ENCODE results near the gene SLC36A4.
"Not testable (repeated sequence)": the region's sequence is repeated elsewhere in the genome, so short reads cannot be mapped to it uniquely, and the experiment has no call there.

SLC36A4 gene

DNA sequence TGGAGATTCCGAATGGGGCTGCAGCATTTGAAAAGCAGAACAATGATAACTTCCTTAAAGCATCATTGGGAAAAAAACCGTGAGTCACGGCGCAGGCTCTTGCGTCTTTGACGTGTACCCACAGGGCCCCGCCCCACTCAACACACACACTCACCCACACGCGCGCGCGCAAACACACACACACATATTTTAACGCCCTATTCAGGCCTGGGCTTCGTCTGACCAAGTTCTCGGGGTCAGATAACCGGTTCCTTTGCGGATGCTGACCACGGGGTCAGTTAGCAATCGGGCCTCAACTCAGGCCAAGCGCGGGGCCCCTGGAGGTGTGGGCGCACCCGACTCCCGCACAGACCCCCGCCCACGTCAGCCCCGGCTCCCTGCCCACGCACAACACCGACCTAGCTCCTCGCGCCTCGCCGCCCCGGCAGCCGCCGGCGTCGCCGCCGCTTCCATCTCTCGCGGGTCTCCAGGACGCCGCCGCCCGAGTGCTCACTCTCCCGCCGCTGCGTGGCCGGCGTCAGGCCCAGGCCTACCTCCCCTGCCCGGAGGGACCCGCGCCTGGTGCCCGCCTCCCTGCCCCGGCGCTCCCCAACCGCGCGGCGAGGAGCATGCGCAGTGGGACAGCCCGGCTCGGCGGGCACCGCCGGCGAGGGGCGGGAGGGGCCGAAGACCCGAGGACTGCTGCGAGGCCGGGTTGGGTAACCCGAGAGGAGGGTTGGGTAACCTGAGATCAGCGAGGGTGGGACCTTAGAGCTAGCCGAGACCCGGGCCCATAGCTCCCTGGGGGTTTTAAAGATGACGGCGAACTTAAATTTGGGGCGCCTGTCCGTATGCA is at the start of gene SLC36A4:
Gene SLC36A4 (minus strand): TSS at position 612 of the 835 bp plus-strand sequence. CDS start 159 bp downstream, at position 453.
- DNase-seq: peak; percentile 86

DNA sequence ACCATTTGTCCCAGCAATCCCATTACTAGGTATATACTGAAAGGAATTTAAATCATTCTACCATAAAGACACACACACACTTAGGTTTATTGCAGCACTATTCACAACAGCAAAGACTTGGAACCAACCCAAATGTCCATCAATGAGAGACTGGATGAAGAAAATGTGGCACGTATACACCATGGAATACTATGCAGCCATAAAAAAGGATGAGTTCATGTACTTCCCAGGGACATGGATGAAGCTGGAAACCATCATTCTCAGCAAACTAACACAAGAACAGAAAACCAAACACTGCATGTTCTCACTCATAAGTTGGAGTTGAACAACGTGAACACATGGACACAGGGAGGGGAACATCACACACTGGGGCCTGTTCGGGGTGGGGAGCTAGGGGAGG is 49.0 kb upstream of the SLC36A4 start:
- DNase-seq: not testable (repeated sequence)

DNA sequence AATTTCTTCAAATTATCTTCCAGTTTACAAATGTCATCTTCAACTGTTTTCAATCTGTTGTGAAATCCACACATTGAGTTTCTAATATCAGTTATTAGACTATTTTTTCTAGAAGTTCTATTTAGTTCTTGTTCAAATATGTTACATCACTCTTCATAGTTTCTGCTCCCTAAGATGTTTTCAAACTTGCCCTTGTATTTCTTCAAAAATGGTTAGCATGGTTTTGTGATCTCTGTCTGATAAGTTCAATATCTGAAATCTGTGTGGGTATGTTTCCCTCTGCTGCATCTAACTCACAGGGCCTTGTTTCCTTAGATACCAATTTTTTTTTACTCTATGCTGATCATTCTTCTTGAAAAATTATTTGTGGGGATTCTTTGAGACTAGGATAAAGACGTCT is 46.2 kb upstream of the SLC36A4 start:
- no peak for DNase-seq

DNA sequence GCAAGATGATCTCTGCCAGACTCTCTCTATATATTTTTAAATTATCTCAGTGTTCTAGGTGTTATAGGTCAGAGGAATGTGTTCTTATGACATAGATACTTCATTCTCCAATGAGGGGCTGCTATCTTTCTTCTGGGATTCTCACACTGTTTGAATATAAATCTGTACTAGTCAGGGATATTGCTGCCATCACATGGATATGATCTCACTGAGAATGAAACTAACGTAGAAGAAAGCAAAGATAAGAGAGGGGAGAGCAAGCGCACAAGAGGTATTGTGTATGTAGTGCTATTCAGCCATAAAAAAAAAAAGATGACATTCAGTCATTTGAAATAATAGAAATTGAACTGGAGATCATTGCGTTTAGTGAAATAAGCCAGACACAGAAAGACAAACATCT is 42.2 kb upstream of the SLC36A4 start:
- DNase-seq: no peak

DNA sequence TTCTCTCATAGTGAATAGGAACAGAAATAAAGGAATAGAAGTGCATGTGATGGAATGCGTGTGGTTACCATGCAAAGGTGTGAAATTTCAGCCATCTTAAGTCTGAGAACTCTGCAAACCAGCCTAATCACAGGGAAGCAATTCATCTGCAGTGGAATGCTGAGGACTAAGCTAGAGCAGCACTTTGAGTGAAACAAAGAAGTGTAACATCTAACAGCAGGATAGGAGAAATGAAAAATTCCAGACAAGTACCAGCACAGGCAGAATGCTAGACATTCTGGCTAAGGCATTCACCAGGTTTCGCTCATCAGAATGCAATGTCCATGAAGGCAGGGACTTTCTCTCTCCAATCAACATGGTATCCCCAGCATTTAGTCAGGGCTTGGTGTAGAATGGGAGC is 41.2 kb upstream of the SLC36A4 start:
- no peak for DNase-seq

DNA sequence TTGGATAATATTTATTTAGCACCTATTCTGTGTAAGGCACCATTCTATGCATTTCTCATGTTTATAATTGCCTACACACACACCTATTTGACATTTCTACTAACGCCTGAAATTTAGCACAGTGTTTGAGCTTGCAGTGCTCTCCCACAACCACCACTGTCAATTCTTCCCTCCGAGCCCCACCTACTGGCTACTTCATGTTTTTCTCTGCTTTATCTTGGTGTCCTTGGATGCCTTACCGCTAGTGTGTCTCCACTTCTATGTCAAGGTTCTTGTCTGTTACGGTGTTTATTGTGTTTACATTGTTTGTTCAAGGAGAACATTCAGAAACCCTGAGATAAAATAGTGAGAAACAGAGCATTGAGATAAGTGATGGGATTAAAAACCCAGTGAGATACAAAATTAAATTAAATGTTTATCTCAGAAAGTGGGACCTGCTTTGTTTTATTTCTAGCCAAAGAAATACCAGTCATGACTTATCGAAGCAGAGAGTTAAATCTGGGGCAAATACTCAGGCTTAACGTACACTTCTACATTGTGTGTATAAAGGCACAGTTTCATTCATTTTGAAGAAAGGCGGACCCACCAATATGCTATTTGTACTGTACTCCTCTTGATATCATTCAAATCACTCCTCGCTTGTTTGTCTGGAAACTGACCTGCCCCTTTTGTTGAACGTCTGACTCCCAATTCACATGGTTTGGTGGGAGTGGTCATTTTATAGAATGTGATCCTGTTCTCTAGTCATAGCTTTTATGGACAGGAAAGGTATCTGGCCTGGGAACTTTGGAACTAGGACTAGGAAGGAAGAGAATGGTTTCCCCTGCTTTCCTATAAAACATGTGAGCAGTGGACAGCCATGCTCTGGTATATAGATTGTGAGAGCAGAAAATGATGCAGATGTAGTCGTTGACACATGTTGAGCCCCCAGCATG is 39.2 kb upstream of the SLC36A4 start:
- DNase-seq: no peak

DNA sequence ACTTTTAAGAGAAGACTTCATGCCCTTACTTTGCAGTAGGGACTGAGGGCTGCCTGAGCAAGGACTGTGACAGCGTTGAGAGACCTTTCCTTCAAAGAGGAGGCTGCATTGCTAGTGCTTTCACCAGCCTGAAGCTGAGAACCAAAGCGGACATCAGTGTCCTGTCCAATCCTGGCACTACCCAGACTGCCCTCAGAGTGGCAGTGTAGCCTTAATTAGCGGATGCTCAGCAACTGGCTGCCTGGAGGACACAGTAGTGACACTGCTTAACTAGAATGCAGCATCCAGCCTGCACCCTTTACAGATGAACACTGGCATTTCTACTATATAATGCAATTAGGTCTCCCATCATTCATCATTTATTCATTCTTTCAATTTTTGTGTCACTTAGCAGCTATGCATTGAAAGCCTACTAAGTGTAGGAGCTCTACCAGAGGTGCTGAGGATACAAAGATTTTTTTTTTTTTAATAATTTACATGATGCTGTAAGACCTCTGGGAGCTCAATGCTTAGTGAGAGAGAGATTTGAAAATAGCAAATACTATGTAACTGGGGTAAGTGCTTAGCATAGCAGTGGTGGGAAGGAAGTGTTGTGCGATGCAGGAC is 36.9 kb upstream of the SLC36A4 start:
- DNase-seq: peak; percentile 58

DNA sequence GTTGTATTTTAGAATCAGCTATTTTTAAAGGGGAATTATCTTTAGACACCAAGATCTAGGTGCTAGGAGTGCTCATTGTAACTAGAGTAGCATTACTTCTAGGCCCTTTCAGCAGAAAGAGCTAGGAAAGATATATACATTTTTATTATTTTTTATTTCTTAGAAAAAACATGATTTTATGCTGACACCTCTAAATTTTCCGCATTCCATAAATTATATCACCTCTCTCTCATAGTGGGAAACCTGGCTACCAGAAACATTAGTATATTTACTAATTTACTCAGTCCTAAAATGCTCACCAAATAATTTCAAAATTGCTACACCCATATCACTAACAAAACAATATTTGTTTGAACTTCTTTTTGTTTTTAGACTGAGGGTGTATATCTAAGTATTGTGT is 32.1 kb upstream of the SLC36A4 start:
- no peak for DNase-seq

DNA sequence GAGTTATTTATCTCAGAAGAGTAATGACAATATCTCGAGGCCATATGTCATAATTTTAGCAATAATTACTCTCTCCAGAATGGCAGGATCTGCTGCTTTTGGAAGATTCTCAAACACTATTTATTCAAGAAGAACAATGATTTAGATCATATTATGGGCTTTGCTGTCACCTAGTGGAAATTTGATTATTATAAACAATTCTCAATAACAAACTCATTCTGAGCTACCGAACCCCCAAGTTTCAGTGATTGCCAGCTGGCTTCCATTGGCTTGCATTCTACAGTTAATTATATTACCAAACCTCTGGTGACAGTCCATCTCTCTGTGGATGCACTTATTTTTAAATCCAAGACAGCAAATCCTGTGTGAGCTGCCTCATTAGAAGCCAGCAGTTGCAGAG is 27.9 kb upstream of the SLC36A4 start:
- no peak for DNase-seq

DNA sequence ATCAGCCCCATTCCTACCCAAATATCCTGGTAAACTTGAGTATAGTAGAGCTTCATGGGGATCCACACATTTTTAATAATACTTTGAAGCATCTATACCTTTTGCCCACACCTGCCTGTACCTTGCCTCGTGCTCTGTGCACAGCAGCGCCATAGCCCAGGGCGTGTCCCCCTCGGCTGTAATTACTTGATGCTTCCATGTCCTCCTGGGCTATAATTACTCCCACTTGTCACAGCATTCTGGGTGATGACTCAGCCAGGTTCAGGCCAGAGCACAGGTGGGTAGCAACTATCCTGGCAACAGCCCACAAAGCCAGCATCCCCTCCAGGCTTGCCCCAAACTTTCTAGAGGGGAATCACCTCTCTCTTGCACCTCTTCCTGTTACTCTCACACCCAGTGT is 23.7 kb upstream of the SLC36A4 start:
- DNase-seq: no peak

DNA sequence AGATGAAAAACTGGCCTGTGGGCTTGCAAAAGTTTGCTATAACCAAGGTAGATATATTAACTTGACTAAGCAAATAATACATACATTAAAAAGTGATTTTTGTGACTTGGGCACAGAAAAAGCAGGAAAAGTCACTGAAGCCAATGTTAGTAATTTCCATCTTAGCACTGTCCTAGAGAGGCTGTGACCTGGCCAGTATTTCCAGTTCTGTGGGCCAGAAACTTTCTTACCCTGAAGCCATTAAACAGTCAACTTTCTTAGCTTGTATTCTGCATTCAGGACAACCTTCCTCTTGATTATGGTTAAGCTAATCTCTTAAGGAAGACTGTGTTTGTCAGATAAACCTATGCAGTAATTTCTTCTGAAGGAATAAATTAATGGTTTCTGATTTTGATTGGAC is 22.3 kb upstream of the SLC36A4 start:
- DNase-seq: no peak

DNA sequence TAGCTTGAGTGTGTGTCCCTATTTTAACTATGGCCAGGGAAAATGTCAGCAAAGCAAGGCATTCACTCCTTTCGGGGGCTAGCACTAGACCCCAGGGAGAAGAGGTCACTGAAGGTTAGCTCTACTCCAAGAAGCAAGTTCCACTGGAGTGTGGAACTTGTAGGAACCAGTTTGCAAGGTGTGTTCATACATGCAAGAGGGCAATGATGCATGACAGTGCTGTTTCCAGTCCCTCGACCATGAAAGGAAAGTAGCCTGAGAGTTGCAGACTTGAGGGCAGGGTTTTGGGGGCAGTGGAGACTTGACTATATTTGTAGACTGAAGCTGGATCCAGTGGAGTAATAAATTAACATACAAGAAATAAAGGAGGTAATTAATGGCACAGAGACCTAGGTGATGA is 21.6 kb upstream of the SLC36A4 start:
- DNase-seq: no peak

DNA sequence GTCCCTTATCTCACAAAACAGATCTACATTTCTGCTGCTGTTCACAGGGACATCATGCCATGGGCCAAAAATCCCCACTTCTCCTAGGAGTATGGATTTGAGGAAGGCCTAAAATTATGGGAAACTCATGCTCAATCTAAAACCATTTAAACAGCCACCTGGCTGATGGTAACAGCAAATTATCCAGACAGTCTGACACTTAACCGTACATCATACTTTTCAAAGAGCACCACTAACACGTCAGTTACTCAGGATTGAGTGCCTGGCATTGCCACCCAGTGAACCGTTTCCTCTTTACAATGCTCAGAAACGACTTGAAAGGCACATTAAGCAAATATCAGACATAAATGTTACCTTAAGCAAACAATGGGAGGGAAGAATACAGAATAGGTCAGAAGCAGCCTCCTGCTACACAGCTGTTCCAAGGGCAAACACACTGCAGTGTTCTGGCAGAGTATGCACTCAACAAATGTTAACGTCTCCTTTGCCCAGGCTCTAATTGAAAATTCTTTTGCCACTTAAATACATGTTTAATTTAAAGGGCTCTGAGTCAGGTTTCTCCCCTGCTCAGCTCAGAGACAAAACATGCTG is 18.8 kb upstream of the SLC36A4 start:
- no peak for DNase-seq

DNA sequence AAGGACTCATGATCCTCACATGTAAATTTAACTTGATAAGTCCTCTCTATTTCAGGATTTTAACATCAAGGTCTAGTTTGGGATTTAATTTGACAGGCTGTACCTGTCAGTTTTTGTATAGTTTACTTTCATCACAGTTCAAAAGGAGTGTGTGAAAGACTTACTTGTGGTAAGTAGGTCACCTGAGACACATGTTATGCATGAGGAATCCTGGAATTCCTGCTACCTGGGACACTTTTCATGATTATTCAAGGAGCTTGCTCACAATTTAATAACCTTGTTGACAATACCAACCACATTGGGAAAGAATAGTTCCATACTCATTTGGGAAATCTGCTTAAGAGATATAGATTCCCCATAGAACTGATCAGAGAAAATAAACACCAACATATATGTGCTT is 15.8 kb upstream of the SLC36A4 start:
- DNase-seq: no peak

DNA sequence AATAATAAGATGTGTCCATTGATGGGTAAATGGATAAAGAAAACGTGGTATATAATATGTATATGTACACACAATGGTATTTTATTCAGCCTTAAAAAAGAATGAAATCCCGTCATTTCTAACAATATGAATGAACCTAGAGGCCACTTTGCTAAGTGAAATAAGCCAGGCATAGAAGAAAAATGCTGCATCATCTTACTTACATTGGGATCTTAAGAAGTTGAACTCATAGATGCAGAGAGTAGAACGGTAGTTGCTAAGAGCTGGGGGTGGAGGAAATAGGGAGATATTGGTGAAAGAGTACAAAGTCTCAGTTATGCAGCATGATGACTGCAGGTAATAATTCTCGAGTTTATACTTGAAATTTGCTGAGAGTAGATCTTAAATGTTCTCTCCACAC is 14.3 kb upstream of the SLC36A4 start:
- DNase-seq: no peak

DNA sequence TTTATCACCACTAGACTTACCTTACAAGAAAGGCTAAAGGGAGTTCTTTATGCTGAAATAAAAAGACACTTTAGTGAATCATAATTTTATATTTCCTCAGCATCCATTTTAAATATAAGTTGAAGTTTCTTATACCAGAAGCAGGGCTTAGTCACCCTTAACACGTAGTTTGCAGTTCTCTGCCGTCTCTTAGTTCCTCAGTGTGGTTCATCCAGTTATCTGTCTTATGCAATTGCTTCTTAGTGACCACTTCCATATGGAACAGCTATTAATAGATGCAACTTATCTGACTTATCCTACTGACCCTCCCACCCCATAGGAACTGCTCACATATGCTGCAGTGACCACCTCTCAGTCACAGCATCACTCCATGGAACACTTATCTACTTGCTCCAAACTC is 11.7 kb upstream of the SLC36A4 start:
- no peak for DNase-seq

DNA sequence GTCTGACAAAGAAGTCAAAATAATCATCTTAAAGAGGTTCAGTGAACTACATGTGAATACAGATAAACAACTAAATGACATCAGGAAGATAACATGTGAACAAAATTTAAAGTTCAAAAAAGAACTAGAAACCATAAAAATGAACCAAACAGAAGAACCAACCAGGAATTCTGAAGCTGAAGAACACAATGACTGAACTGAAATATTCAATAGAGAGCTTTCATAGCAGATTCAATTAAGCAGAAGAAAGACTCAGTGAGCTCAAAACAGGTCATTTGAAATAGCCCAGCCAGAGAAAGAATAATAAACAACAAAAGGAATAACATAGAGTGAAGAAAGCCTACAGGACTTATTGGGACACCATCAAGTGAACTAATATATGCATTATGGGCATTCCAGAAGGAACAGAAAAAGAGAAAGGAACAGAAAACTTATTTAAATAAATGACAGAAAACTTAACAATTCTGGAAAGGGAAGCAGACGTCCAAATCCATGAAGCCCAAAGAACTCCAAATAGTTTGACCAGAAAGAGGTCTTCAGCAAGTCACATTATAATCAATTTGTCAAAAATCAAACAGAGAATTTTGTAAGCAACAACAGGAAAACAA is 11.0 kb upstream of the SLC36A4 start:
- DNase-seq: no peak

DNA sequence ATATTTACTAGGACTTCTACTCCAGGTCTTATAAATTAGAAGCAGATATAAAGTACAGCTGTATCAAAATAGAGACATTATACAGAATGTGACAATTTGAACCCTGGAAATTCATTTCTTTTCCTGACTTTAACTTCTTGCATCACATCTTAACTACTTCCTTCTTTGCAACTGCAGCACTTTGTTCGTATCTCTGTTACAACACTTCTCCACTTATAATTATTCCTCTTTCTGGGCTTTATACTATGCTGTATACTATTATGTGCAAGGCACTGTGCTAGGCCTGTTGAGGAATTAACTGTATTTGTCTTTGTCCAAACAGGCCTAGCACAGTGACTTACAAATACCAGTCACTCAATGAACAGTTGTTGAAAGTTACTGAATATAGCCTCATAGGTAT is 1.8 kb upstream of the SLC36A4 start:
- no peak for DNase-seq

DNA sequence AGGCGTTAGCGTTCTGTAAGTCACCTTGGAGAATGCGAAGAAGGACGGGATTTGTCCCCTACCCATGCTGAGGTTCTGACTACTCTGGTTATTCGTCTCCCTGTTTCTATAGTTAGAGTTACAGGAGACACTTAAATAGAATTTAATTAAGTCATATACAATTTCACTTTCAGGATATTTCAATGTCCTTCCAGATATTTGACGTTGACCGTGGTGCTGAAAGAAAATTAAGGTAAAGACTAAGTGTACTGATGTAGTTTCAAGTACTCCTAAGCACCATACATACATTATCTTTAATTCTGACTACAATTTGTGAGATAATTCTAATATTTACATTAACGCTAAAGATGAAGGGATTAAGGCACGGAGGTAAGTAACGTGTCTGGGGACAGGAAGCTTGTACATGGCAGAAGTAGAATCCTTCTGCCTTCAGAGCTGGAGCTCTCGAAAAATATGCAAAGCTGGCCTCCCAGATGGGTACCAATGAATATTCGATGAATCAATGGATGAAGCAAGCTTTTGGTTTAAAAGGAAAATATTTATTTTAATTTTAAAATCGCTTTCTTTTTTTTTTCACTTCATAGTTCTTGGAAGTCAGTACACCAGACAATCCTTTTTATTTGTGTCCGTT is 539 bp upstream of the SLC36A4 start:
- no peak for DNase-seq

DNA sequence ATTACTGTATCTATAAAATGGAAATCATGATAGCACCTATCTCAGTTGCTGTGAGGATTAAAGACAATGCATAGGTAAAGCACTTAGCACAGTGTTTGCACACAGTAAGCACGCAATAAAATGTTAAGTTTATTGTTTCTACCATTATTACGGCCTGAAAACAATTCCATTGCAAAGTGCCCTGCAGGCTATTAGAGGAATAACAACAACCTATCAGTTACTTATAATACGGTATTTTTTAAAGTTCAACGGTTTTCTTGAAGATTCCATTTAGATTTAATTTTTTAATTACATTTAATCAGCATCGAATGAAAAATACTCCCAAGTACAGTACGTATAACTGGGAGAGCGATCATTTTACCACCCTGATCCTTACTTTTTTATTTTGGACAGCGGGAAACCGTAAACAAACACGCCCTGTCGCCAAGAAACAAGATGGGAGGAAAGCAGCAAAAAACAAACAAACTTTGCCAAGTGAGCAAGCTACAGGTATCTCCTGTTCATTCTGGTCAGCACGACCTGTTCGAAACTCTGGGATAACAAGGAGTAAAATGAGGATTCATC is 893 bp downstream of the SLC36A4 start:
- no peak for DNase-seq

DNA sequence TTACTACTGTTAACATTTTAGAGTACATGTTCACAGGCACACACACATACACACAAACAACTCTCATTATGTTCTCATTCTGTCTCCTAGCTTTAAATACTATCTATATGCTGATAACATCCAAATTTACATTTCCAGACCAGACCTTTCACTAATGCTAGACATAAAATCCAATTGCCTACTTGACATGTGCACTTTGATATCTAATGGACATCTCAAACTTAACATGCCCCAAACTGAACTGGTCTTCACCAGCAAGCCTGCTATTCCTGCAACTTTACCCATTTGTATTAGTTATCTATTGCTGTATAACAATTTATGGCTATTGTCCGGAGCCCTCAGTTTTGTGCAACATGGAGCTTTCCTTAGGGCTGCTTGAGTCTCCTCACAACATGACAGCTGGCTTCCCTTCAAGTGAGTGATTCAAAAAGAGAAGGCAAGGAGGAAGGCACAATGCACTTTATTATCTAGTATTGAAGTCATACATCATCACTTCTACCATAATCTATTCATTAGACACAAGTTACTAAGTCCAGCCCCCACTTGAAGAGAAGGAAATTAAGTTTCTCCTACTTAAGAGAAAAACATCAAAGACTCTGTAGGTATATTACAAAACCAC is 3.0 kb downstream of the SLC36A4 start:
- no peak for DNase-seq
